ENCODE measurements around the gene EDC4. TPM values are rescaled to one million over a fixed set of nuclear protein-coding genes. Genes with fewer than 3 reads are reported as not detected.

The EDC4 gene
- total RNA-seq, 1 donor from 2014 or later, result 51.2 TPM

- DNase-seq (peak; percentile 86), ATAC-seq (peak; percentile 87 to 89)
- Histone ChIP-seq H3K9me3 (no peaks in the 10 kb centered on the region), H3K4me1 (peaks cover 24% of the 10 kb centered on the region), H3K4me3 (peak within 1 kb of the TSS; percentile 30), H3K27ac (peak within 1 kb of the TSS; percentile 41), H3K27me3 (ENCODE audit: low read depth) (no peaks in the 10 kb centered on the region), H3K36me3 (peaks cover 54% of the 10 kb centered on the region)
- intact Hi-C loops (cut with DNase I), result no loop called here
- no peak for TF ChIP-seq CTCF (IDR thresholded peaks at IDR 0.05)
These were observed 11.8 kb downstream of the EDC4 start, which contains the start of gene NRN1L for GRCh38 chr16:67884684-67885083. NRN1L (plus strand) TSS chr16:67884885; CDS start chr16:67884904, 19 bp downstream.

GRCh38 chr16:67885545-67885944 is 12.7 kb downstream of the EDC4 start:
- Histone ChIP-seq H3K4me1 (peaks cover 24% of the 10 kb centered on the region), H3K4me3 (no peak overlapping the region), H3K36me3 (peaks cover 45% of the 10 kb centered on the region), H3K27me3 (ENCODE audit: low read depth) (no peaks in the 10 kb centered on the region), H3K9me3 (no peaks in the 10 kb centered on the region), H3K27ac (no peak overlapping the region)
- intact Hi-C loops (cut with DNase I), result no loop called here
- DNase-seq (no peak), ATAC-seq (no peak)
- no peak for TF ChIP-seq CTCF (IDR thresholded peaks at IDR 0.05)

GRCh38 chr16:67885976-67886375 is 13.1 kb downstream of the EDC4 start:
- no peak overlapping the region for H3K27ac ChIP-seq

GRCh38 chr16:67886387-67886786 is 13.5 kb downstream of the EDC4 start:
- peak overlapping the region; percentile 11 for H3K27ac ChIP-seq
- no peaks in the 10 kb centered on the region for H3K27me3 ChIP-seq (ENCODE audit: low read depth)
- DNase-seq (peak; percentile 63), ATAC-seq (peak; percentile 48 to 50)
- H3K4me1 ChIP-seq, result peaks cover 24% of the 10 kb centered on the region
- H3K4me3 ChIP-seq, result no peak overlapping the region
- H3K9me3 ChIP-seq, result no peaks in the 10 kb centered on the region
- peaks cover 37% of the 10 kb centered on the region for H3K36me3 ChIP-seq
- intact Hi-C loops (cut with DNase I), result no loop called here
- TF ChIP-seq CTCF (IDR thresholded peaks at IDR 0.05), result no peak

More at GRCh38 chr16:67885976-67886375, 13.1 kb downstream of the EDC4 start:
- DNase-seq, result no peak
- intact Hi-C loops (cut with DNase I), result no loop called here
- no peak for TF ChIP-seq CTCF (IDR thresholded peaks at IDR 0.05)
- Histone ChIP-seq H3K4me3 (no peak overlapping the region), H3K4me1 (peaks cover 24% of the 10 kb centered on the region), H3K9me3 (no peaks in the 10 kb centered on the region), H3K27me3 (ENCODE audit: low read depth) (no peaks in the 10 kb centered on the region), H3K36me3 (peaks cover 41% of the 10 kb centered on the region)
- peak; percentile 1 for ATAC-seq

GRCh38 chr16:67888331-67888730 is 15.5 kb downstream of the EDC4 start:
- intact Hi-C loops (cut with DNase I), result no loop called here
- no peak for ATAC-seq
- TF ChIP-seq CTCF (IDR thresholded peaks at IDR 0.05), result no peak

More at GRCh38 chr16:67888331-67888730, 15.5 kb downstream of the EDC4 start:
- Histone ChIP-seq H3K4me1 (peaks cover 30% of the 10 kb centered on the region), H3K36me3 (peaks cover 17% of the 10 kb centered on the region), H3K27ac (no peak overlapping the region), H3K27me3 (ENCODE audit: low read depth) (no peaks in the 10 kb centered on the region), H3K9me3 (no peaks in the 10 kb centered on the region), H3K4me3 (no peak overlapping the region)
- DNase-seq, result no peak

All from lower lobe of right lung (tissue), 2 donors.